TTC549 (cell line): ENCODE data around the gene KIR2DL4.
"Not testable (repeated sequence)": the region's sequence is repeated elsewhere in the genome, so short reads cannot be mapped to it uniquely, and the experiment has no call there.

ENCODE experiments used
- FAIRE-seq: peaks from 2 replicates; lab custom pipeline; 2012; peaks lifted over from hg19 to GRCh38; lab: Jason Lieb, UNC

Gene KIR2DL4

GRCh38 chr19:54804571-54804970 lies 1.2 kb downstream of the KIR2DL4 start:
- no peak for FAIRE-seq

GRCh38 chr19:54805665-54806515 lies 2.5 kb downstream of the KIR2DL4 start:
- no peak for FAIRE-seq

GRCh38 chr19:54806516-54806838 lies 3.1 kb downstream of the KIR2DL4 start:
- FAIRE-seq = no peak

- not testable (repeated sequence) for FAIRE-seq
Observed at GRCh38 chr19:54814571-54814970, 11.2 kb downstream of the KIR2DL4 start.

GRCh38 chr19:54816251-54816650 lies 12.8 kb downstream of the KIR2DL4 start, which contains the start of gene KIR3DL1:
TSS of gene KIR3DL1 (plus strand) at chr19:54816468.
- FAIRE-seq = not testable (repeated sequence)

- no peak for FAIRE-seq
Observed at GRCh38 chr19:54817670-54818536, 14.5 kb downstream of the KIR2DL4 start.

GRCh38 chr19:54824416-54824815 lies 21.0 kb downstream of the KIR2DL4 start:
- FAIRE-seq = not testable (repeated sequence)

- FAIRE-seq = not testable (repeated sequence)
Observed at GRCh38 chr19:54825326-54825725, 21.9 kb downstream of the KIR2DL4 start.

- FAIRE-seq = not testable (repeated sequence)
Observed at GRCh38 chr19:54828064-54828463, 24.7 kb downstream of the KIR2DL4 start.

GRCh38 chr19:54832496-54832895 lies 29.1 kb downstream of the KIR2DL4 start, which contains the start of gene KIR2DS4:
TSS of gene KIR2DS4 (plus strand) at chr19:54832676.
- not testable (repeated sequence) for FAIRE-seq

GRCh38 chr19:54835126-54835525 lies 31.7 kb downstream of the KIR2DL4 start:
- not testable (repeated sequence) for FAIRE-seq

- FAIRE-seq = not testable (repeated sequence)
Observed at GRCh38 chr19:54837522-54837921, 34.1 kb downstream of the KIR2DL4 start.

GRCh38 chr19:54843171-54843570 lies 39.8 kb downstream of the KIR2DL4 start:
- not testable (repeated sequence) for FAIRE-seq

GRCh38 chr19:54850061-54850640 lies 46.7 kb downstream of the KIR2DL4 start, which contains the start of gene KIR3DL2:
TSS of gene KIR3DL2 (plus strand) at chr19:54850443. CDS start at chr19:54850476, 33 bp downstream.
- not testable (repeated sequence) for FAIRE-seq

- FAIRE-seq = no peak
Observed at GRCh38 chr19:54850930-54851329, 47.5 kb downstream of the KIR2DL4 start.

- FAIRE-seq = no peak
Observed at GRCh38 chr19:54851353-54851752, 47.9 kb downstream of the KIR2DL4 start.

- FAIRE-seq = not testable (repeated sequence)
Observed at GRCh38 chr19:54855241-54855640, 51.8 kb downstream of the KIR2DL4 start.

GRCh38 chr19:54858476-54858875 lies 55.1 kb downstream of the KIR2DL4 start:
- not testable (repeated sequence) for FAIRE-seq

- FAIRE-seq = not testable (repeated sequence)
Observed at GRCh38 chr19:54859421-54859820, 56.0 kb downstream of the KIR2DL4 start.

GRCh38 chr19:54863459-54863858 lies 60.0 kb downstream of the KIR2DL4 start:
- not testable (repeated sequence) for FAIRE-seq
